MCF 10A (cell line): ENCODE data around the gene TCERG1L. TPM values are rescaled to one million over a fixed set of nuclear protein-coding genes. Genes with fewer than 3 reads are reported as not detected.

Experiments used
- BruUV-seq: library from RNA; stranded (reverse); fragments of 400-500 nt; replicated peaks from 2 replicates; lab custom pipeline; 2021; lab: Mats Ljungman, UMichigan
- CTCF ChIA-PET: fragments of 300-600 bp; sonication (Branson Sonifier 250); formaldehyde crosslinking; extraction: SDS; loops from one replicate; lab custom pipeline; 2021; ENCODE audit warnings: antibody characterized with exemption, inconsistent platforms; lab: Yijun Ruan, JAX
- POLR2A ChIA-PET: fragments of 300-600, 350-650 bp; sonication (Branson Sonifier 250); formaldehyde crosslinking; extraction: SDS; loops from one replicate; lab custom pipeline; 2020; ENCODE audit warnings: antibody characterized with exemption, inconsistent platforms; lab: Yijun Ruan, JAX
- DNase-seq: peaks from one replicate; pipeline ENCODE4 v3.0.0-alpha.2; 2018; ENCODE audit not compliant: unreplicated experiment
- H3K27ac Mint-ChIP-seq: one replicate; pipeline ENCODE4 v1.8.0; 2022; ENCODE audit warnings: mild to moderate bottlenecking, low read depth, mixed read lengths; ENCODE audit not compliant: unreplicated experiment
- H3K27me3 Mint-ChIP-seq: one replicate; pipeline ENCODE4 v1.8.0; 2022; ENCODE audit warnings: mixed read lengths; ENCODE audit not compliant: insufficient read depth, unreplicated experiment
- H3K36me3 Mint-ChIP-seq: one replicate; pipeline ENCODE4 v1.8.0; 2022; ENCODE audit warnings: mild to moderate bottlenecking, moderate library complexity, mixed read lengths; ENCODE audit not compliant: insufficient read depth, unreplicated experiment
- H3K4me1 Mint-ChIP-seq: one replicate; pipeline ENCODE4 v1.8.0; 2022; ENCODE audit warnings: mixed read lengths; ENCODE audit not compliant: insufficient read depth, unreplicated experiment
- H3K4me3 Mint-ChIP-seq: one replicate; pipeline ENCODE4 v1.8.0; 2022; ENCODE audit warnings: mild to moderate bottlenecking, moderate library complexity, mixed read lengths; ENCODE audit not compliant: unreplicated experiment
- H3K9me3 Mint-ChIP-seq: one replicate; pipeline ENCODE4 v1.8.0; 2022; ENCODE audit warnings: mixed read lengths; ENCODE audit not compliant: unreplicated experiment
- intact Hi-C: fragments of 100-400 bp; cut with micrococcal nuclease; formaldehyde crosslinking; loops from 2 replicates; pipeline ENCODE4 v1.14.1; 2022
- total RNA-seq: library from RNA; stranded (reverse); gene quantifications from 2 replicates; pipeline ENCODE4 v1.2.3, GENCODE V29; 2022
- TF ChIP-seq, protein P1 (sequence below): fragments of 200-600 bp; IDR thresholded peaks from one replicate; pipeline ENCODE4 v1.8.0; 2022; ENCODE audit warnings: antibody characterized with exemption, mild to moderate bottlenecking; ENCODE audit not compliant: unreplicated experiment

The TCERG1L gene
- total RNA-seq, 1 experiment from 2014 or later, result not detected

DNA sequence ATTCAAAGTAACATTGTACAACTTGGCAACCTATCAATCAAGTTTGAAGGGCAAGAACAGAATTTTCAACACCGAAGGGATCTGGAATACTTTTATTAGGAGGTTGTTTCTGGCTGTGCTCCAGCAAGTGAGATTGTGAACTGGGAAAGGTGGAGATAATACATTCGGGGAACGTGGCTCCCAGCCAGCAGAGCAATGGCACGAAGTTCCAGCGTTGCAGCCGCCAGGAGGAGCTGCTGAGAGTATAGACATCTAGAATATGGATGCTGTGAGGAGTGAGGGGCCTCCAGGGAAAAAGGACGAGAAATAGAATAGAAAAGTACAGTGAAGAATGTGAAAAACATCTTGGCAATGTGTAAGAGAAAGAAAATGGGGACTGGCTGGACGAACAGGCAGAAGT lies 69.5 kb downstream of the TCERG1L start:
- ChIA-PET CTCF (no interaction called here), POLR2A (no interaction called here)
- no peak overlapping the region for H3K27ac Mint-ChIP-seq
- DNase-seq, result no peak
- no peaks in the 10 kb centered on the region for H3K36me3 Mint-ChIP-seq
- no peaks in the 10 kb centered on the region for H3K27me3 Mint-ChIP-seq
- TF ChIP-seq, protein P1, sequence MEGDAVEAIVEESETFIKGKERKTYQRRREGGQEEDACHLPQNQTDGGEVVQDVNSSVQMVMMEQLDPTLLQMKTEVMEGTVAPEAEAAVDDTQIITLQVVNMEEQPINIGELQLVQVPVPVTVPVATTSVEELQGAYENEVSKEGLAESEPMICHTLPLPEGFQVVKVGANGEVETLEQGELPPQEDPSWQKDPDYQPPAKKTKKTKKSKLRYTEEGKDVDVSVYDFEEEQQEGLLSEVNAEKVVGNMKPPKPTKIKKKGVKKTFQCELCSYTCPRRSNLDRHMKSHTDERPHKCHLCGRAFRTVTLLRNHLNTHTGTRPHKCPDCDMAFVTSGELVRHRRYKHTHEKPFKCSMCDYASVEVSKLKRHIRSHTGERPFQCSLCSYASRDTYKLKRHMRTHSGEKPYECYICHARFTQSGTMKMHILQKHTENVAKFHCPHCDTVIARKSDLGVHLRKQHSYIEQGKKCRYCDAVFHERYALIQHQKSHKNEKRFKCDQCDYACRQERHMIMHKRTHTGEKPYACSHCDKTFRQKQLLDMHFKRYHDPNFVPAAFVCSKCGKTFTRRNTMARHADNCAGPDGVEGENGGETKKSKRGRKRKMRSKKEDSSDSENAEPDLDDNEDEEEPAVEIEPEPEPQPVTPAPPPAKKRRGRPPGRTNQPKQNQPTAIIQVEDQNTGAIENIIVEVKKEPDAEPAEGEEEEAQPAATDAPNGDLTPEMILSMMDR, result no peak
- intact Hi-C loops, result no loop called here
- H3K4me3 Mint-ChIP-seq, result no peak overlapping the region
- peaks cover 30% of the 10 kb centered on the region for H3K9me3 Mint-ChIP-seq
- no peaks in the 10 kb centered on the region for H3K4me1 Mint-ChIP-seq
- no TSS peak for BruUV-seq

DNA sequence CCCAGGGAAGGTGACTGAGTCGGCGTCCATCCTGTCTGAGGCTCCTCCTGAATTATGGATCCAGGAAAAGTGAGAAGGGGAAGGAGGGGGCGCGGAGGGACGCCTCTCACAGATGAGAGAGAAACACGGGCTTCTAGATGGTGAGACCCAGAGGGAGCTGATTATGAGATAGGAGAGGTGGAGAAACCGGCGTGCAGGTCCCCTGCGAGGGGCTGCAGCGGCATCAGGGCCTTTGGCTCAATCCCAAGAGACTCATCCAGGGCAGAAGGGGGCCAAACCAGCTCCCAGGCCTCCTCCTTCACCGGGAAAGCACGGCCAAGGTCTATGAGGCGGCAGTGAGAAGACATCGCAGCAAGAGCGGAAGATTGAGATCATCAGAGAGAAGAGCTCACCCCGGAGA lies 70.8 kb downstream of the TCERG1L start:
- TF ChIP-seq, protein P1, result no peak
- Mint-ChIP-seq H3K9me3 (peaks cover 30% of the 10 kb centered on the region), H3K27me3 (no peaks in the 10 kb centered on the region), H3K36me3 (no peaks in the 10 kb centered on the region), H3K4me1 (no peaks in the 10 kb centered on the region), H3K4me3 (no peak overlapping the region), H3K27ac (no peak overlapping the region)
- POLR2A ChIA-PET, result no interaction called here
- CTCF ChIA-PET, result no interaction called here
- no peak for DNase-seq
- BruUV-seq, result no TSS peak
- intact Hi-C loops, result no loop called here

GRCh38 chr10:131239926-131240325 lies 71.6 kb downstream of the TCERG1L start:
- no TSS peak for BruUV-seq
- CTCF ChIA-PET, result no interaction called here
- no peaks in the 10 kb centered on the region for H3K4me1 Mint-ChIP-seq
- H3K9me3 Mint-ChIP-seq, result peaks cover 30% of the 10 kb centered on the region
- TF ChIP-seq, protein P1, result no peak
- H3K36me3 Mint-ChIP-seq, result no peaks in the 10 kb centered on the region
- no peak for DNase-seq
- H3K4me3 Mint-ChIP-seq, result no peak overlapping the region
- no peak overlapping the region for H3K27ac Mint-ChIP-seq
- POLR2A ChIA-PET, result no interaction called here
- no peaks in the 10 kb centered on the region for H3K27me3 Mint-ChIP-seq
- intact Hi-C loops, result no loop called here

DNA sequence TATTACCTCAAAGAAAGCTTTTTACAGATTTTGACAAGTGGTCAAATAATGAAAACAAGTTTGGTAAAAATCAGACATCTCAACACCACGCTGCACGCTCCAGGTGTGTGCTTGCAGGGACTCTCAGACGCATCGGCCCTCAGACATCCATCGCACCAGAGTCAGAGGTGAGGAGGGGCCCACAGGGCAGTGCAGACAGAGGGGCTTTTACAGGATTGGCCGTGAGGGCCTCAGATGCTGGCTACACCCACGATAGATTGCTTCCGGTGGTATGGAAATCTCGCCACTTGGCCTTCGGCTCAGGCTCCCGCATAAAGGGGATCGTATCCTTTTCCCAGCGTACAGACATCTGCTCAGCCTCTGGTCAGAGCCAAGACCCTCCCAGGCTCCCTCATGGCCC lies 72.1 kb downstream of the TCERG1L start:
- peaks cover 29% of the 10 kb centered on the region for H3K9me3 Mint-ChIP-seq
- H3K27ac Mint-ChIP-seq, result no peak overlapping the region
- no peak for DNase-seq
- intact Hi-C loops, result no loop called here
- TF ChIP-seq, protein P1, result no peak
- no peaks in the 10 kb centered on the region for H3K36me3 Mint-ChIP-seq
- H3K4me1 Mint-ChIP-seq, result no peaks in the 10 kb centered on the region
- ChIA-PET POLR2A (no interaction called here), CTCF (no interaction called here)
- H3K27me3 Mint-ChIP-seq, result no peaks in the 10 kb centered on the region
- H3K4me3 Mint-ChIP-seq, result no peak overlapping the region
- no TSS peak for BruUV-seq
